GM12874 (cell line): ENCODE data around the gene UXS1.

Experiments
- CTCF ChIP-seq: IDR thresholded peaks from 2 replicates; pipeline ENCODE4 v1.5.1; 2011; ENCODE audit warnings: low read depth, mild to moderate bottlenecking, control low read depth, low read length, moderate library complexity; ENCODE audit not compliant: insufficient read depth

Gene UXS1

DNA sequence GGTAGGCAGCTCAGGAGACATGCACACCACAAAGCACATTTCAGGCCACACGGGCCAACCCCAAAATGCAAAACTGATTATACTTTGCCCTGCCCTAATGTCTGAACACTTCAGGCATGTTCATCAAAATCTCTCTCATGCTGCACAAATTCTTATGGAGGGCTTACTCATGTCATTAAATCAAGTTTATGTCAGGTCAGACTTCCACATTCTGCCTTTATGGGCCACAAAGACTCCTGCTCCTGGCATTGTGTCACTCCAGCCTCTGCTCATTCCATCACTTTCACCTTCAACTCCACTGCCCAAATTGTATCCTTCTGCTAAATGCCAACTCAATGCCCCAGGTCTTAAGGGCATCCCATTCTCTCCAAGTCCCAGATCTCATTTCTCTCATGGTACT, 9.2 kb downstream of the UXS1 start:
- TF ChIP-seq CTCF: no peak

DNA sequence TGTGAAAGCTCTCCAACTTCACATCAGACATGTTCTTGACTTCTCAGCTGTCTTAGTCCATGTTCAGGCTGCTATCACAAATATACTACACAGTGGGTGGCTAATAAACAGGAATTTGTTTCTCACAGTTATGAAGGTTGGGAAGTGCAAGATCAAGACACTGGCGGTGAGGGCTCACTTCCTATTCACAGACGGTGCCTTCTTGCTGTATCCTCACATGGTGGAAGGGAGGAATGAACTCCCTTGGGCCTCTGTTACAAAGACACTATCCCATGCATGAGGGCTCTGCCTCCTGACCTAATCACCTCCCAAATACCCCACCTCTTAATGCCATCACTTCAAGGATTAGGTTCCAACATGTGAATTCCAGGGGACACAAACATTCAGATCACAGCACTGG, 9.7 kb downstream of the UXS1 start:
- no peak for TF ChIP-seq CTCF

DNA sequence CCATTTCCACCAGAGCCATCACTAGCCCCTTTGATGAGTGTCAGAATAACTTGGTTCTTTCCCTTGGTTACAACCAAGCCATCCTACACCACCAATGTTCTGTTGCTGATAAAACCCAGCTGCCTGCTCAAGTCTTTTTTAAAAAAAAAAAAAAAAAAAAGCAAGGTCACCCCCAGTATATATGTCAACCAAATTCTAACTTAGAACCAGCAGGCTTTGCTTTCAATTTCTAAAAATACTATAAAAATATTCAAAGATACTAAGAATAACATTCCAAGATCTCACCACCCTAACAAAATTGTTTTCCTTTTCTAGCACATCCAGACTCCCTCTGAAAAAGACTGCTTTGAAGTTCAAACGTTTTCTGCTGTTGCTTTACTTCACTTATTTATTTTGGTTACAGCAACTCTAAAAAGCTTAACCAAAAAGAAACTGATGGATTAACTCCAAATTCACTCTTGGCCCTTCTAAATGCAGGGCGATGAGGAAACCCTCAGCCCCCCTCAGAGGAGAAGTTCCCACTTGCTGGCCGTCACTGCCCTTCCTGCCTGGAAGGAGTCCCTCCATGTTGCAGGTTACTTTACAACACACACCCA, 10.9 kb downstream of the UXS1 start:
- TF ChIP-seq CTCF: no peak

GRCh38 chr2:106181064-106181463, 13.0 kb downstream of the UXS1 start:
- TF ChIP-seq CTCF: no peak

DNA sequence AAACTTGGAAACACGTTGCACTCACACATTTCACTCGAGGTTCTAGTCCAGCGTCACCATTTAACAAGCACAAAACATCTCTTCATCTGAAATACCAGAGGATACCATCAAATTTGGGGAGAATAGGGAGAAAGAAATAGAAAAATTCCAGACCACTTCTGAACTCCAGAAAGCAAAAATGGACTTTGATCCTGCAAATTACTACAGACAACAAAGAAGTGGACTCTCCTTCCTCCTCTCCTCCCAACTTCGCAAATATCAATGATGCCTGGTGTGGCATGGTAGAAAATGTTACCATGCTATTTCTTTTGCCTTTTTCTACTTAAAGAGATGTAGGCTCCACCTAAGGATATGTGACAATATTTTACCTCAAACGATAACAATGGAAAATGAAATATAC, 13.5 kb downstream of the UXS1 start:
- TF ChIP-seq CTCF: no peak

- no peak for TF ChIP-seq CTCF
Observed at GRCh38 chr2:106178716-106179115, 15.4 kb downstream of the UXS1 start.

- no peak for TF ChIP-seq CTCF
Observed at GRCh38 chr2:106177581-106177980, 16.5 kb downstream of the UXS1 start.
